IPS DF 6.9 (cell line): ENCODE measurements around the gene HIPK2.

Source experiments
- DNase-seq: peaks from one replicate; pipeline ENCODE4 v3.0.0-alpha.2; 2013; ENCODE audit warnings: low read depth, low spot score
- H3K27ac ChIP-seq: one replicate; pipeline ENCODE4 v1.5.1; 2013; ENCODE audit warnings: low read length, control low read depth
- H3K27me3 ChIP-seq: 2 replicates; pipeline ENCODE4 v1.6.1; 2013; ENCODE audit warnings: mild to moderate bottlenecking, low read length; ENCODE audit not compliant: control insufficient read depth, insufficient read depth
- H3K36me3 ChIP-seq: 2 replicates; pipeline ENCODE4 v1.6.1; 2013; ENCODE audit warnings: low read length; ENCODE audit not compliant: control insufficient read depth, insufficient read depth
- H3K4me1 ChIP-seq: 2 replicates; pipeline ENCODE4 v1.6.1; 2013; ENCODE audit warnings: low read length; ENCODE audit not compliant: control insufficient read depth, insufficient read depth
- H3K4me3 ChIP-seq: 2 replicates; pipeline ENCODE4 v1.5.1; 2013; ENCODE audit warnings: mild to moderate bottlenecking, low read length
- H3K9me3 ChIP-seq: 2 replicates; pipeline ENCODE4 v1.6.1; 2013; ENCODE audit warnings: low read length, inconsistent platforms; ENCODE audit not compliant: control insufficient read depth, insufficient read depth
- WGBS: extraction: QIAGEN DNeasy Blood & Tissue Kit; methylation state at CpG from one replicate; pipeline ENCODE4 v1.1.7; 2013; ENCODE audit warnings: mixed read lengths, missing lambda C conversion rate; ENCODE audit not compliant: insufficient read length, insufficient coverage; 5-methylcytosine and 5-hydroxymethylcytosine counted together

Gene HIPK2

GRCh38 chr7:139727151-139727705 lies 50.6 kb downstream of the HIPK2 start:
- peaks cover 2% of the 10 kb centered on the region; the same call in 1 of the 2 replicates for H3K9me3 ChIP-seq
- WGBS = no CpG with 5 or more reads among the region's 3 CpGs
- no peaks in the 10 kb centered on the region for H3K27me3 ChIP-seq
- H3K36me3 ChIP-seq = no peaks in the 10 kb centered on the region
- no peak overlapping the region for H3K4me3 ChIP-seq
- no peak for DNase-seq
- H3K27ac ChIP-seq = no peak overlapping the region
- no peaks in the 10 kb centered on the region for H3K4me1 ChIP-seq

- Histone ChIP-seq H3K27me3 (no peaks in the 10 kb centered on the region), H3K4me1 (no peaks in the 10 kb centered on the region), H3K36me3 (no peaks in the 10 kb centered on the region), H3K4me3 (no peak overlapping the region), H3K9me3 (peaks cover 2% of the 10 kb centered on the region; the same call in 1 of the 2 replicates), H3K27ac (no peak overlapping the region)
- no CpG with 5 or more reads among the region's 3 CpGs for WGBS
- no peak for DNase-seq
Observed at GRCh38 chr7:139726485-139726869, 51.3 kb downstream of the HIPK2 start.

DNA sequence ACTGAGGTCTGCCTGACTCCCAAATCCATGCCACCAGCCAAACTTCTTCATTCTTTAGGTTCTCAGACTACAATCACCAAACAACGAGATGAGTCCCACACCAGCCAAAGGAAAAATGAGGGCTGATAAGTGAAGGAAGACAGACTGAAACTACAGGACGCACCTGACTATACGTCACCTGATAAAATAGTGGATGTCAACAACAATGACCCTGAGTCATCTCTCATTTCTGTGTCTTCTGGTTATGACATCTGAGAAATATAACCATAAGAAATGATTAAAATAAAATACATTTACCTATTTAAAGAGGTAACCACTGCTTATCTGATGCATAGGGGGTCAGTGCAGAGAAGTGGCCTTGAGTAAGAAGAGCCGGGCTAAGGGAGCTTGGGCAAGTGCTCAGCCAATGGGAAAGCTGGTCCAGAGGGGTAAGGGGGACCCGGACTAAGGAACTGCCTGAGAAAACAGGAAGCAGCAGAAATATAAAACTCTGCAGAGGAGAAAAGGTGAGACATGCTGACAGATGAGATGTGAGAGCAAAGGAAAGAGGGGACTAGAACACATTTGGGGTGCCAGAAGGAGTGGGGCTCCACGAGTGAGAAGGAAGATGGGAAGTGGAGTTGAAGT lies 51.8 kb downstream of the HIPK2 start:
- H3K9me3 ChIP-seq = peaks cover 2% of the 10 kb centered on the region; the same call in 1 of the 2 replicates
- H3K4me3 ChIP-seq = no peak overlapping the region
- no peak overlapping the region for H3K27ac ChIP-seq
- no peaks in the 10 kb centered on the region for H3K27me3 ChIP-seq
- H3K4me1 ChIP-seq = no peaks in the 10 kb centered on the region
- no peaks in the 10 kb centered on the region for H3K36me3 ChIP-seq
- no CpG with 5 or more reads among the region's 6 CpGs for WGBS
- DNase-seq = no peak

- DNase-seq = no peak
- Histone ChIP-seq H3K9me3 (peaks cover 2% of the 10 kb centered on the region; the same call in 1 of the 2 replicates), H3K36me3 (no peaks in the 10 kb centered on the region), H3K27ac (no peak overlapping the region), H3K27me3 (no peaks in the 10 kb centered on the region), H3K4me1 (no peaks in the 10 kb centered on the region), H3K4me3 (no peak overlapping the region)
- no CpG with 5 or more reads among the region's 6 CpGs for WGBS
Observed at GRCh38 chr7:139725077-139725476, 52.7 kb downstream of the HIPK2 start.

DNA sequence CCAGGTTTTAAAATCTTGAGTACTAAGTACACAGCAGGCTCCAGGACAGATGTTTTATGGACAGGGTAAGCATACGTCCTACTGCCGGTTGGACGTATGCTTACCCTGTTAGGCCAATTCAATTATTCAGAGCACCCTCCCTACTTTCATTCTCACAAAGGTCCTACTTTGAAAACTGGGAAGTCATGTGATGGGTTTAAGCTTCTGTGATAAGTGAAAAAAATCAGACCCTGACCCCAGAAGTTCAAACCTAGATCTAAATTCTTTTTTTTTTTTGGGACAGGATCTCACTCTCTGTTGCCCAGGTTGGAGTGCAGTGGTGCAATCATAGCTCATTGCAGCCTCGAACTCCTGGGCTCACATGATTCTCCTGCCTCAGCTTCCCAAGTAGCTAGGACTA lies 55.2 kb downstream of the HIPK2 start:
- Histone ChIP-seq H3K4me1 (no peaks in the 10 kb centered on the region), H3K36me3 (no peaks in the 10 kb centered on the region), H3K27ac (no peak overlapping the region), H3K4me3 (no peak overlapping the region), H3K27me3 (no peaks in the 10 kb centered on the region), H3K9me3 (no peaks in the 10 kb centered on the region)
- WGBS = no CpG with 5 or more reads among the region's 4 CpGs
- no peak for DNase-seq

DNA sequence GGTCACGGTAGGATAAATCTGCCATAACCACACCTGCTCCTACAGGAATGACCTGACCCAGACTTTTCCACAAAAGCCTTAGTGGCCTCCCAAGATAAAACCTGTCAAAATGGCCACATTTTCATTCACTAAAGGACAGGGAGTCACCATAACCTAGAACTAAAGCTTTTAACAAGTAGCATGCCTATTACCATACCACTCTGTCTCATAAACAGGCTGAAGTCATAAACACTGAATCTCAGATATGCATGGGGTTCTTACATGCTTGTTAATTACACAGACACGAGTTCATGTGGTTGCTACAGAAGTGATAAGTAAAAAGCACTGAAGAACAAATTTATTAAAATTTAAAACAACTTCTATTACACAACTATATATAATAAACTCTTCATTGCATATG lies 56.0 kb downstream of the HIPK2 start:
- H3K9me3 ChIP-seq = no peaks in the 10 kb centered on the region
- DNase-seq = no peak
- H3K27ac ChIP-seq = no peak overlapping the region
- no CpG with 5 or more reads among the region's 2 CpGs for WGBS
- H3K36me3 ChIP-seq = no peaks in the 10 kb centered on the region
- H3K4me3 ChIP-seq = no peak overlapping the region
- no peaks in the 10 kb centered on the region for H3K27me3 ChIP-seq
- no peaks in the 10 kb centered on the region for H3K4me1 ChIP-seq

GRCh38 chr7:139721417-139721816 lies 56.4 kb downstream of the HIPK2 start:
- Histone ChIP-seq H3K4me3 (no peak overlapping the region), H3K27me3 (no peaks in the 10 kb centered on the region), H3K36me3 (no peaks in the 10 kb centered on the region), H3K9me3 (no peaks in the 10 kb centered on the region), H3K4me1 (no peaks in the 10 kb centered on the region), H3K27ac (no peak overlapping the region)
- no CpG with 5 or more reads among the region's 4 CpGs for WGBS
- DNase-seq = no peak

GRCh38 chr7:139720705-139721231 lies 57.0 kb downstream of the HIPK2 start:
- H3K4me3 ChIP-seq = no peak overlapping the region
- H3K9me3 ChIP-seq = no peaks in the 10 kb centered on the region
- H3K27me3 ChIP-seq = no peaks in the 10 kb centered on the region
- H3K27ac ChIP-seq = no peak overlapping the region
- H3K4me1 ChIP-seq = no peaks in the 10 kb centered on the region
- DNase-seq = no peak
- no peaks in the 10 kb centered on the region for H3K36me3 ChIP-seq
- whole genome bisulfite sequencing = no CpG with 5 or more reads among the region's 12 CpGs

DNA sequence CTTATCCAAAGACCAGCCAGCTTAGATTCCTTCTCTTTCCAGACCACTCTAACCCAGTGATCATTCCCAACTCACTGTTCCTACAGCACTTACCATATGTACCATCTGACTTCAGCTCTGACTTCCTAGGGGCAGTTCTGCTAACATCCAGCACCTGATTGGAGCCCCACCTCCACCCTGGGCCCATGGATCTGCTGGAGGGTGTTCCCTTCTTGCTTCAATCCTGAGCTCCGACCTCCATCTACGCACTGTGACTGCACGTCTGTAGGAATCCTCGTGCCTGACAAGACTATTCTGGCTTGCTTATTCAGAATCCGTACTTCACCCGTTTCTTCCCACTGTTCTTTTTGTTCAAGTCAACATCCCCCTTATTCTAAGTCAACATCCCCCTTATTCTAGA lies 57.6 kb downstream of the HIPK2 start:
- DNase-seq = no peak
- Histone ChIP-seq H3K4me3 (no peak overlapping the region), H3K27me3 (no peaks in the 10 kb centered on the region), H3K4me1 (no peaks in the 10 kb centered on the region), H3K36me3 (no peaks in the 10 kb centered on the region), H3K9me3 (no peaks in the 10 kb centered on the region), H3K27ac (no peak overlapping the region)
- WGBS = no CpG with 5 or more reads among the region's 6 CpGs

- no CpG with 5 or more reads among the region's 9 CpGs for WGBS
- Histone ChIP-seq H3K27me3 (no peaks in the 10 kb centered on the region), H3K36me3 (no peaks in the 10 kb centered on the region), H3K4me3 (no peak overlapping the region), H3K27ac (no peak overlapping the region), H3K4me1 (peaks cover 4% of the 10 kb centered on the region), H3K9me3 (no peaks in the 10 kb centered on the region)
- DNase-seq = no peak
Observed at GRCh38 chr7:139718859-139719258, 58.9 kb downstream of the HIPK2 start.

- DNase-seq = no peak
- Histone ChIP-seq H3K9me3 (no peaks in the 10 kb centered on the region), H3K27ac (no peak overlapping the region), H3K4me3 (no peak overlapping the region), H3K4me1 (peaks cover 6% of the 10 kb centered on the region), H3K36me3 (no peaks in the 10 kb centered on the region), H3K27me3 (no peaks in the 10 kb centered on the region)
Observed at GRCh38 chr7:139718141-139718540, 59.7 kb downstream of the HIPK2 start.
